Suprapubic skin (tissue), 4 donors: ENCODE data around the gene RABL2A.

Source experiments
- EP300 ChIP-seq: sonication (generic); formaldehyde crosslinking; IDR thresholded peaks from one replicate; pipeline ENCODE4 v1.6.1; 2017; ENCODE audit warnings: antibody characterized with exemption
- POLR2A ChIP-seq, 2 donors: fragments of 450-650 bp; IDR thresholded peaks; one replicate each; pipeline ENCODE4 v1.6.1; 2017; ENCODE audit warnings: antibody characterized with exemption in 2 of 2, mild to moderate bottlenecking in 2 of 2, moderate library complexity in 2 of 2
- POLR2AphosphoS5 ChIP-seq, 3 donors: sonication (generic); formaldehyde crosslinking; IDR thresholded peaks; one replicate each; pipeline ENCODE4 v1.6.1; 2017; ENCODE audit warnings: antibody characterized with exemption in 3 of 3
- TF ChIP-seq, protein P1 (sequence below), 2 donors: fragments of 200-600 bp in 1 of 2; fragments of 450-650 bp in 1 of 2; sonication (generic) in 1 of 2; IDR thresholded peaks; one replicate each; pipeline ENCODE4 v1.5.1; 2016 to 2019; ENCODE audit warnings: antibody characterized with exemption in 2 of 2, mild to moderate bottlenecking in 1 of 2, moderate library complexity in 1 of 2

DNA sequence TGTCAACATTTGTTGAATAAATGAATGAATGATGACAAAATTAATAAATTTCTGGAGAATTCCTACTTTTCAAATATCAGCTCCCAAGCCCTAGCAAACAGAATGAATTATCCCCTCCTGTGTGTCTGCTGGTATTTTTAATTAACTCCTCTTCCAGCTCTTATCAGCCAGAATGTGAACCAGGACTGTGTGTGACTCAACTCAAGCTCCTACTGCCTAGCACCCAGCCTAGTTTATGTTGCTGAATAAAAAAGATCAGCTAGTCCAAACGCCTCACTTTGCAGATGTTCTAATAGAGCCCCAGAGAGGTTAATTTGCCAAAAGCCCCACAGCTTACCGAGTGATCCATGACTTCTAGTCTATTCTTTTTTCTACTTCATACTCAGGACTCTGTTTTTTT lies 50.3 kb downstream of the RABL2A start:
- TF ChIP-seq POLR2A (IDR thresholded peaks at IDR 0.05) (no peak), EP300 (no peak), POLR2AphosphoS5 (IDR thresholded peaks at IDR 0.05) (no peak)
- TF ChIP-seq, protein P1, sequence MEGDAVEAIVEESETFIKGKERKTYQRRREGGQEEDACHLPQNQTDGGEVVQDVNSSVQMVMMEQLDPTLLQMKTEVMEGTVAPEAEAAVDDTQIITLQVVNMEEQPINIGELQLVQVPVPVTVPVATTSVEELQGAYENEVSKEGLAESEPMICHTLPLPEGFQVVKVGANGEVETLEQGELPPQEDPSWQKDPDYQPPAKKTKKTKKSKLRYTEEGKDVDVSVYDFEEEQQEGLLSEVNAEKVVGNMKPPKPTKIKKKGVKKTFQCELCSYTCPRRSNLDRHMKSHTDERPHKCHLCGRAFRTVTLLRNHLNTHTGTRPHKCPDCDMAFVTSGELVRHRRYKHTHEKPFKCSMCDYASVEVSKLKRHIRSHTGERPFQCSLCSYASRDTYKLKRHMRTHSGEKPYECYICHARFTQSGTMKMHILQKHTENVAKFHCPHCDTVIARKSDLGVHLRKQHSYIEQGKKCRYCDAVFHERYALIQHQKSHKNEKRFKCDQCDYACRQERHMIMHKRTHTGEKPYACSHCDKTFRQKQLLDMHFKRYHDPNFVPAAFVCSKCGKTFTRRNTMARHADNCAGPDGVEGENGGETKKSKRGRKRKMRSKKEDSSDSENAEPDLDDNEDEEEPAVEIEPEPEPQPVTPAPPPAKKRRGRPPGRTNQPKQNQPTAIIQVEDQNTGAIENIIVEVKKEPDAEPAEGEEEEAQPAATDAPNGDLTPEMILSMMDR (IDR thresholded peaks at IDR 0.05) = no peak
